ENCODE measurements around the gene CLDN10.

The CLDN10 gene

GRCh38 chr13:95603887-95604555, 51.5 kb downstream of the CLDN10 start:
- DNase-seq = no peak

- no peak for DNase-seq
Measured at GRCh38 chr13:95604556-95604915, 52.0 kb downstream of the CLDN10 start.

- no peak for DNase-seq
Measured at GRCh38 chr13:95605448-95606125, 53.1 kb downstream of the CLDN10 start.

GRCh38 chr13:95607366-95607765, 54.8 kb downstream of the CLDN10 start:
- DNase-seq = no peak

GRCh38 chr13:95608640-95609323, 56.3 kb downstream of the CLDN10 start:
- no peak for DNase-seq

GRCh38 chr13:95614641-95615245, 62.2 kb downstream of the CLDN10 start:
- no peak for DNase-seq

GRCh38 chr13:95615539-95615938, 63.0 kb downstream of the CLDN10 start:
- no peak for DNase-seq

- no peak for DNase-seq
Measured at GRCh38 chr13:95620030-95620824, 67.7 kb downstream of the CLDN10 start.

GRCh38 chr13:95620825-95621498, 68.4 kb downstream of the CLDN10 start:
- DNase-seq = no peak

- DNase-seq = no peak
Measured at GRCh38 chr13:95623141-95623540, 70.6 kb downstream of the CLDN10 start.

GRCh38 chr13:95624020-95624419, 71.5 kb downstream of the CLDN10 start:
- DNase-seq = peak in 2 of 5 donors; percentile 10 to 24

- no peak for DNase-seq
Measured at GRCh38 chr13:95626768-95627167, 74.2 kb downstream of the CLDN10 start.

- no peak for DNase-seq
Measured at GRCh38 chr13:95627590-95627989, 75.1 kb downstream of the CLDN10 start.

- DNase-seq = no peak
Measured at GRCh38 chr13:95628488-95628887, 76.0 kb downstream of the CLDN10 start.

- DNase-seq = no peak
Measured at GRCh38 chr13:95629071-95629470, 76.6 kb downstream of the CLDN10 start.
